Common myeloid progenitor, CD34-positive (primary cell): ENCODE measurements around the gene PLEKHA7.

Source experiments
- CTCF ChIA-PET: fragments of 350-600 bp; sonication (Branson Sonifier 250); formaldehyde crosslinking; loops from one replicate; lab custom pipeline; 2021; ENCODE audit warnings: antibody characterized with exemption; lab: Charles Lee
- POLR2A ChIA-PET: fragments of 350-600 bp; sonication (Branson Sonifier 250); formaldehyde crosslinking; loops from one replicate; lab custom pipeline; 2021; ENCODE audit warnings: antibody characterized with exemption; lab: Charles Lee
- DNase-seq, 3 donors: peaks; one replicate each; pipeline versions ENCODE4 v3.0.0 to v3.0.0-alpha.2; 2013
- H3K27ac ChIP-seq, 2 experiments: 1 replicate in 1 of 2; 2 replicates in 1 of 2; pipeline ENCODE4 v1.7.0; 2013; ENCODE audit warnings: inconsistent platforms in 2 of 2, low read length in 2 of 2, mild to moderate bottlenecking in 2 of 2, low read depth in 1 of 2, moderate library complexity in 1 of 2; ENCODE audit not compliant: severe bottlenecking in 2 of 2, insufficient read depth in 1 of 2, poor library complexity in 1 of 2
- H3K27me3 ChIP-seq, 5 experiments: replicated peaks in 2 of 5; 1 replicate in 3 of 5; 2 replicates in 2 of 5; pipeline versions ENCODE4 v1.6.1 to v1.7.0; 2013; ENCODE audit warnings: low read length in 4 of 5, mild to moderate bottlenecking in 2 of 5, moderate library complexity in 2 of 5, inconsistent platforms in 1 of 5; ENCODE audit not compliant: insufficient read depth in 5 of 5, control insufficient read depth in 4 of 5
- H3K36me3 ChIP-seq, 4 experiments: 1 replicate in 2 of 4; 2 replicates in 2 of 4; pipeline versions ENCODE4 v1.6.1 to v1.7.0; 2013; ENCODE audit warnings: low read length in 3 of 4, control low read depth in 1 of 4, mild to moderate bottlenecking in 1 of 4; ENCODE audit not compliant: control insufficient read depth in 4 of 4, insufficient read depth in 4 of 4
- H3K4me1 ChIP-seq, 4 experiments: 1 replicate in 3 of 4; 2 replicates in 1 of 4; pipeline versions ENCODE4 v1.6.1 to v1.7.1; 2013; ENCODE audit warnings: low read length in 3 of 4, mild to moderate bottlenecking in 3 of 4, control low read depth in 1 of 4, inconsistent platforms in 1 of 4, moderate library complexity in 1 of 4; ENCODE audit not compliant: control insufficient read depth in 4 of 4, insufficient read depth in 4 of 4; ENCODE audit errors: control extremely low read depth in 1 of 4
- H3K4me3 ChIP-seq, 7 experiments: 1 replicate in 4 of 7; 2 replicates in 3 of 7; pipeline versions ENCODE4 v1.5.1 to v1.7.0; 2013; ENCODE audit warnings: mild to moderate bottlenecking in 7 of 7, low read length in 6 of 7, moderate library complexity in 6 of 7, inconsistent platforms in 2 of 7, low read depth in 2 of 7, control low read depth in 1 of 7; ENCODE audit not compliant: insufficient read depth in 4 of 7, control insufficient read depth in 1 of 7; ENCODE audit errors: extremely low read depth in 1 of 7
- H3K9me3 ChIP-seq, 5 experiments: 1 replicate in 4 of 5; 2 replicates in 1 of 5; pipeline versions ENCODE4 v1.6.1 to v1.7.1; 2013; ENCODE audit warnings: low read length in 4 of 5, mild to moderate bottlenecking in 2 of 5, inconsistent platforms in 1 of 5, low read depth in 1 of 5, moderate library complexity in 1 of 5; ENCODE audit not compliant: control insufficient read depth in 4 of 5, insufficient read depth in 2 of 5; ENCODE audit errors: control extremely low read depth in 1 of 5
- WGBS: methylation state at CpG from one replicate; pipeline ENCODE4 v1.1.5; 2013; ENCODE audit not compliant: insufficient coverage; 5-methylcytosine and 5-hydroxymethylcytosine counted together

The PLEKHA7 gene

GRCh38 chr11:16833026-16833425 lies 181.2 kb downstream of the PLEKHA7 start:
- CTCF ChIA-PET, result interaction anchor here (1.3 kb wide), 1 partner anchor 8 kb away, joined by 3 read pairs; no protein-coding TSS in a partner anchor
- Histone ChIP-seq H3K4me1 (no peaks in the 10 kb centered on the region), H3K36me3 (no peaks in the 10 kb centered on the region), H3K27me3 (peaks cover 0 to 2% (median 0%) of the 10 kb centered on the region in 5 experiments), H3K27ac (no peak overlapping the region), H3K4me3 (no peak overlapping the region), H3K9me3 (no peaks in the 10 kb centered on the region)
- DNase-seq, result no peak
- POLR2A ChIA-PET, result no interaction called here
- WGBS, result 100% methylated on average over 2 of the region's 2 CpGs

GRCh38 chr11:16832193-16832539 lies 182.0 kb downstream of the PLEKHA7 start:
- no peaks in the 10 kb centered on the region for H3K36me3 ChIP-seq
- H3K4me3 ChIP-seq, result no peak overlapping the region
- H3K9me3 ChIP-seq, result no peaks in the 10 kb centered on the region
- no peak overlapping the region for H3K27ac ChIP-seq
- no peaks in the 10 kb centered on the region for H3K4me1 ChIP-seq
- H3K27me3 ChIP-seq, result peaks cover 0 to 2% (median 0%) of the 10 kb centered on the region in 5 experiments
- 100% methylated on average over 1 of the region's 1 CpG for WGBS
- POLR2A ChIA-PET, result no interaction called here
- no peak for DNase-seq
- CTCF ChIA-PET, result interaction anchor here (1.3 kb wide), 1 partner anchor 101 kb away, joined by 4 read pairs; no protein-coding TSS in a partner anchor

- ChIA-PET POLR2A (no interaction called here), CTCF (interaction anchor here (1.3 to 2.2 kb wide), 4 partner anchors 11 to 102 kb away, joined by 3 to 6 read pairs (median 4); no protein-coding TSS in a partner anchor)
- no peak overlapping the region for H3K4me3 ChIP-seq
- 95% methylated on average over 10 of the region's 10 CpGs for WGBS
- no peak for DNase-seq
- H3K27me3 ChIP-seq, result peaks cover 0 to 2% (median 0%) of the 10 kb centered on the region in 5 experiments
- no peak overlapping the region for H3K27ac ChIP-seq
- no peaks in the 10 kb centered on the region for H3K9me3 ChIP-seq
- H3K4me1 ChIP-seq, result no peaks in the 10 kb centered on the region
- no peaks in the 10 kb centered on the region for H3K36me3 ChIP-seq
These were observed 182.7 kb downstream of the PLEKHA7 start for GRCh38 chr11:16831316-16832192.

GRCh38 chr11:16827139-16827538 lies 187.1 kb downstream of the PLEKHA7 start:
- Histone ChIP-seq H3K27me3 (no peaks in the 10 kb centered on the region), H3K4me1 (no peaks in the 10 kb centered on the region), H3K4me3 (no peak overlapping the region), H3K27ac (no peak overlapping the region), H3K9me3 (no peaks in the 10 kb centered on the region), H3K36me3 (no peaks in the 10 kb centered on the region)
- DNase-seq, result no peak
- 86% methylated on average over 2 of the region's 2 CpGs for WGBS
- POLR2A ChIA-PET, result no interaction called here
- CTCF ChIA-PET, result interaction anchor here (1.0 to 1.1 kb wide), 3 partner anchors 17 to 42 kb away, joined by 3 to 4 read pairs (median 3); no protein-coding TSS in a partner anchor

GRCh38 chr11:16825968-16826367 lies 188.2 kb downstream of the PLEKHA7 start:
- ChIA-PET CTCF (interaction anchor here (1.2 to 1.7 kb wide), 2 partner anchors 8 to 41 kb away, joined by 3 to 6 read pairs; no protein-coding TSS in a partner anchor), POLR2A (no interaction called here)
- H3K27ac ChIP-seq, result no peak overlapping the region
- H3K9me3 ChIP-seq, result no peaks in the 10 kb centered on the region
- WGBS, result 94% methylated on average over 9 of the region's 9 CpGs
- no peak for DNase-seq
- H3K36me3 ChIP-seq, result no peaks in the 10 kb centered on the region
- H3K27me3 ChIP-seq, result no peaks in the 10 kb centered on the region
- no peaks in the 10 kb centered on the region for H3K4me1 ChIP-seq
- H3K4me3 ChIP-seq, result no peak overlapping the region

GRCh38 chr11:16825101-16825500 lies 189.1 kb downstream of the PLEKHA7 start:
- no peaks in the 10 kb centered on the region for H3K9me3 ChIP-seq
- no peak overlapping the region for H3K27ac ChIP-seq
- H3K27me3 ChIP-seq, result no peaks in the 10 kb centered on the region
- ChIA-PET POLR2A (no interaction called here), CTCF (interaction anchor here (0.9 to 1.7 kb wide), 5 partner anchors 9 to 41 kb away, joined by 3 to 6 read pairs (median 4); no protein-coding TSS in a partner anchor)
- H3K36me3 ChIP-seq, result no peaks in the 10 kb centered on the region
- H3K4me1 ChIP-seq, result peaks cover 0 to 3% (median 0%) of the 10 kb centered on the region in 4 experiments
- WGBS, result 100% methylated on average over 3 of the region's 5 CpGs
- H3K4me3 ChIP-seq, result no peak overlapping the region
- DNase-seq, result no peak
